NCI-H1092 treated with DMSO at 0.1 percent for 48 hours (cell line): ENCODE results near the gene RABL3.
"Not testable (repeated sequence)": the region's sequence is repeated elsewhere in the genome, so short reads cannot be mapped to it uniquely, and the experiment has no call there.

Experiments
- DNase-seq: peaks from one replicate; lab custom pipeline; 2025; lab: John Stamatoyannopoulos, UW

The RABL3 gene

DNA sequence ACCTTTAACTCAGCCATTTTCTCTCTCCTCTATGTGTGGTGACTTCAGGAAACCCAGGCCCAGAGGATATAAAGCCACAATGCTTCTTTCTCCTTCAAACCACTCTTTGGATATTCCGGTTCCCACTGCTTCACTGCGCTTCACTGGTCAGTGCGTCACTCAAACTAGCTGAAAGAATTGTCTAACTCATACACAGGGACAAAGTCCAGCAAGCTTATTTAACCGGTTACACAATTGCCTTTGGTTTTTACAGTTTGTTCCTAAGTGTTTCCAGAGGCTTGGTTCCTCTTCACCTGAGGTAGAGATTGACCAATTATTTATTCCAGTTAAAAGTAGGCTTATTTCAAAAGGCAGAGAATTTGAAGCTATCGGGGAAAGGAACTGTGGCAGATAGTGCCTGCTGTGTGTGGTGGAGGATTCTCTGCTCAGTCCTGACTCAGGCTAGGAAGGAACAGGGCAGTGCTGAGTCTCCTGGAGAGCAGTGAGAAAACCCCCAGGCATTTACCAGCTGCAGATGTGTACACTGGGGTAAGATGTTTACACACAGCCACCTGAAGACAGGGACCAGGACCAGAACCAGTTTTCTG is 60.1 kb downstream of the RABL3 start, which contains the start of gene HGD:
Gene HGD, minus strand, starts transcription at position 145 of the 587 bp plus-strand sequence. Its CDS starts 128 bp downstream, at position 17.
- no peak for DNase-seq

DNA sequence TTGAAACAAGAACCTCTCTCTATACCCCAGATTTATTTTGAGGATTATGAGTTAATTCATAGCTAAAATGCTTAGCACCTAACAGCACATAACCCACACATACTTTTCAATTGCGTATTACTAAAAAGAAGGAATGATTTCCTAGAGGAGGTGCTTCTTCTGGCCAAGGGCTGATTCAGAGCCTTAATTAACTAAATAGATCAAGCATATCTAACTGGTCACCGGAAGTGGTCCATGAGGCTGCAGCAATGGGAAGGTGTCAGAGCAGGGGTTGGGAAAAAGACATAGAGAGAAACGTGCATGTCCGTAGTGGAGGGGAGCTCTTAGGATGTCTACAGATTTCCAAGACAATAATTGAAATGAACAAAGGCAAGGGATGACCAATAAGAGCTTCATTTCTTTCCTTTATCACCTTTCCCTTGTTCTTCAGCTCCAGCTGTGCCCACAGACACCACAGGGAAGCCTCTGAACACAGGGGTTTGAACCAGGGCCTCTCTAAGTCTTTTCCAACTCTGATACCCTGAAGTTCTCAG is 60.7 kb downstream of the RABL3 start:
- no peak for DNase-seq

DNA sequence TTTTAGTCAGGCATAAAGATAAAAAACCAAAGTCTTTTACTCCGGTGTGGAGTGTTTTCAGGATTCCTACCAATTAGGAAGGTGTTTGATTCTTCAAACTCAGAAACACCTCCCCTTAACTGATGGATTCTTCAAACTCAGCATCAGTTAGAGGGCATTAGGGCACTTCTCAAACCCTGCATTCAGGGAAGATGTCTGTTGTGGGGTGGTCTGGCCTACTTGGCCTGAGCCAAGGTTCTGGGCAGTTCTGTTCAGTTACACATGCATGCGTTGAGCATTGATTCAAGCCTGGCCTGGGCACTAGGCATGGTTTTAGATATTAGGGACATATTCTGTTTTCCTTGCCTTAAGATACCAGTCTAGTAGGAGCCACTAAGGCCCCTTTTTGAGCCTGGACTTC is 61.3 kb downstream of the RABL3 start:
- no peak for DNase-seq

DNA sequence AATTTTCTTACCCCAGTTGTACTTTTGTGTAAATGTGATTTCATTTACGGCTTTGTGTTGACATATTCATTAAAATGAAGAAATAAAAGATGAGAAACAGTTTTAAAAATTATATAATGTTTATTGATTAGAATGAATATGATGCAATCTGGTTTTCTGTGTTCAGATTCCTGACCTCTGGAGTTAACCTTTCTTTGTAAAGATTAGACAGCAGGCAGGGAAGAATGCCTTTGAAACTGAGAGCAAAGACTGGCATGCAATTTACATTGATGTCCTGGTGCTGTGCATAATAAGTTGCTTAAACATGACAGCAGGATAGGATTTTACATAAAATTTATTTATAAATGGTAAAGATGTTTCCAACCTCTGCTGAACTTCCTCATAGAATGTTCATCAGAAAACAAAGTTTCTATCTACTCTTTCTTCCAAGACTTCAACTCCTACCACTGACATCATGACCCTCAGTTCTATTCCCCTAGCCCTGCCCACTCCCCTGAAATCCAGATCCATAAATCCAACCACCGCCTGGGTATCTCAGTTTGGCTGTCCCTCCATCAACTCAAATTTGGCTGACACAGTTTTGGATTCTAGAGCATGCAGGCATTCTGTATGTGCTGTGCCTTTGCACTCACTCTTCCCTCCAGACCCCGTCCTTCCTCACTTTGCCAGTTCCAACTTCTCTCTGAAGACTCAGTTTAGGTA is 62.0 kb downstream of the RABL3 start:
- DNase-seq = no peak

DNA sequence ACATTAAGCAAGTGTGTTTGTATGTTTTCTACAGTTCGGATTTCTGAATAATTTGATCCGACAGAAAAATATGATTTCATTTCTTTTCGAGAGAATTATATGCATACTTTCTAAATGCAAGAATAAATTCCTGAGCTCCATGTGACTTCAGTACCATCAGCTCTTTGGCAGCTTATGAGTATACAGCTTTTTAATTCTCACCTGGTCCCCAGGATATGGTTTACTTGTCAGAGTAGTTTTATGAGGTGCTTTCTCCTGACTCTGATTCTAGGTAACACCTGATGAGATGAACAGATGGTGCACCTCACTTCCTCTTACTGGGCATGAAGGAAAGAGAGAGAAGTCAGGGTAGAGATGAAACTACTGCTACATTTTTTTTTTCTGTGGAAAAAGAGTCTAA is 63.3 kb downstream of the RABL3 start:
- DNase-seq = no peak

DNA sequence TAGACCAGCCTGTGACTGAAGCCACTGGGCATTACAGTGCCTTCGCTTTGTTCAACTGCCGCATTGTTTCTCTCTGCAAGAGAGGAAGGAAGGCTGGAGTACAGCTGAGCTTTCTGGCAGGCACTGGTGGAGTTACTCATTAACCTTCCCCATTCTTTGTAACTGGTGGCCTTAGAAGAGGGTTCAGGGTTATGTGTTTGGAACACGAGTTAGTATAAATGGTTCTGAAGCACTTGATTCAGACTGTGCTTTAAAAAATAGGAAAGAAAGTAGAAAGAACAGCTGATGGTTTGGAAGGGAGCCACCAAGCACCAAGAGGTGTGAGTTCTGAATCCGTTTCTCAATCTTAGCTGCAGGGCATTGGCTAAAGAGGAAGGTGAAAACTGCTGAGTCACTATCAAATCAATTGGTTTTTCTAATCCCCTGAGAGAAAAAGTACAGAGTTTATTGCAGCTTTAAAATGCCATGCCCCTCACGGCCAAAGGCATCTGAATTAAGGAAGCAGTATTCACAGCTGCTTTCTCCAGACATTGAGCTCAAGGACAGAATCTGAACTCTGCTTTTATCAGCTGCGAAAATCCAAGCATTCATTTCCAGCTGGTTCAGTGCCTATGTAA is 63.9 kb downstream of the RABL3 start:
- DNase-seq = no peak

DNA sequence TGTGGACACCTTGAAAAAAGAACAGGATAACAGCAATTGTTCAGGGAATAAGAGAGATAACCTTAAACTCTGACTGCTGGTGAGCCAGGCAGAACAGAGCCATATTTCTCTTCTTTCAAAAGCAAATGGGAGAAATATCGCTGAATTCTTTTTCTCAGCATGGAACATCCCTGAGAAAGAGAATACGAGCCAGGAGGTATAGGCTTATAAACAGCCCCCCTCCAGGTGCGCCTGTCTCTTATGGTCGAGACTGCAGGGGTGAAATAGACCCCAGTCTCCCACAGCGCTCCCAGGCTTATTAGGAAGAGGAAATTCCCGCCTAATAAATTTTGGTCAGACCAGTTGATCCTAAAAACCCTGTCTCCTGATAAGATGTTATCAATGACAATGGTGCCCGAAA is 65.1 kb downstream of the RABL3 start:
- DNase-seq = not testable (repeated sequence)

DNA sequence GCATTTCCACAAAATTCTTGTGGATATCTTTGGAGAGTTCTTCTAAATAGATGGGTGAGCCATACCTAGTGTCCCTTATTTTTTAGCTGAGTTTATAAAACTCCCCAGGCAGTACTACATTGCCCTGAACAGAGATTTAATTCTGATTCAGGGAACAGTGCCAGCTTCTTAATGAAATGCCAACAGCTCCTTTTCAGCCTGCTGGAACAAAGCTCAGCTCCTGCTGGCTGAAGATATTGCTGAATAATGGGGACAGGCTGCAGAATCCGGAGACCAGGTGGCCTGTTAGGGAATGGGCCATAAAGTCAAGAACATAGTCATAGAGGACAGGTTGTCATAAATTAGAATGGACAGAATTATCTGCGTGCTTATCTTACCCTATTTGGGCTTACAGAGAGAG is 69.2 kb downstream of the RABL3 start:
- no peak for DNase-seq

DNA sequence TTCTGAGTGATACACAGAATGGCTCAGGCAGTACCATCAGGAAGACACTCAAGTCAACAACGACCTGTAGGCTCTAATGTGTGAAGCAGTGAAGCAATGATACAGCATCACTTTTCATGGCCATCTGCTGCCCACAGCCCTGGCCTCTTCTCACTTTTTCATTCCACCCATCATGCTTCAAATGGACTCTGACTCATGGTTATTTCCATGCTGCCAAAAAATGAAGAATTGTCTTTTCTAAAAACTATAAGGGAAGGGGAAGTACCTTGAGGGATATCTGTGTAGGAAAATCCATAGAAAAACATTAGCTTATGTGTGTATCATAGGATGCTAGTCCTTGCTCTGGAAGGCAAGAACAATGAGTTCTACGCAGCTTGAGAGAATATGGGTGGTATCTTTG is 71.7 kb downstream of the RABL3 start:
- no peak for DNase-seq

DNA sequence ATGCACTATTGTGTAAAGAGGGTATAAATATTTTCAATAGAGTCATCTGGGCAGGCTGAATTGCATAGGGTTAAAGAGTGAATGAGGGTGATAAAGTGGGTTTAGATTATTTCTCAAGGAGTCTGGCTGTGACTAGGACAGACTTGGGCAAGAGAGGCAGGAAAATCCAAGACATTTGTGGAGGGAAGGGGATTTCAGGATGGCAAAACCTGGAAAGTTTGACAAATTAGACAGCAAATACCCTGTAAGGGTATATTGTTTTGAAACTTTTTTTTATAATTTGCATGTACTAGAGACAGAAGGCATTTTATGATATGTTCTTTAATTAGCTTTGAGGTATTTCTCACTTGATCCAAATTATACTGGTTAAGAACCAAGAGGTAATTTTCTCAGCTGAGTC is 77.4 kb downstream of the RABL3 start:
- DNase-seq = no peak

DNA sequence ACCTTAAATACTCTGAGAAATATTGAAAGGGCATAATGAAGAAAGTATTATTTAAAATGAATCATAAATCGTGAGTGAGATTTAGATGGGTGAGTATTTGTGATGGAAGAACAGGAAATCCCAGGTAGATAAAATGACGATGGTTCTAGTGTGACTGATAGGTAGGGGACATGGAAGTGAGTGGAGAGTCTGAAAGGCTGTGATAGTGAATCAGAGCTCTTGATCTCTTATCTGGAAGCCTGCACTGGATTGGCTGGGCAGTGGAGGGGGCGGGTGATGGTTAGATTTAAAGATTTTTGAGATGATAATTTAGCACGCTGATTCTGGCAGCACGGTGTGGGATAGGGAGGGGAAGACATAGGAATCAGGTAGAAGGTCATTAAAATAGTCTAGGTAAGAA is 80.4 kb downstream of the RABL3 start:
- DNase-seq = no peak

DNA sequence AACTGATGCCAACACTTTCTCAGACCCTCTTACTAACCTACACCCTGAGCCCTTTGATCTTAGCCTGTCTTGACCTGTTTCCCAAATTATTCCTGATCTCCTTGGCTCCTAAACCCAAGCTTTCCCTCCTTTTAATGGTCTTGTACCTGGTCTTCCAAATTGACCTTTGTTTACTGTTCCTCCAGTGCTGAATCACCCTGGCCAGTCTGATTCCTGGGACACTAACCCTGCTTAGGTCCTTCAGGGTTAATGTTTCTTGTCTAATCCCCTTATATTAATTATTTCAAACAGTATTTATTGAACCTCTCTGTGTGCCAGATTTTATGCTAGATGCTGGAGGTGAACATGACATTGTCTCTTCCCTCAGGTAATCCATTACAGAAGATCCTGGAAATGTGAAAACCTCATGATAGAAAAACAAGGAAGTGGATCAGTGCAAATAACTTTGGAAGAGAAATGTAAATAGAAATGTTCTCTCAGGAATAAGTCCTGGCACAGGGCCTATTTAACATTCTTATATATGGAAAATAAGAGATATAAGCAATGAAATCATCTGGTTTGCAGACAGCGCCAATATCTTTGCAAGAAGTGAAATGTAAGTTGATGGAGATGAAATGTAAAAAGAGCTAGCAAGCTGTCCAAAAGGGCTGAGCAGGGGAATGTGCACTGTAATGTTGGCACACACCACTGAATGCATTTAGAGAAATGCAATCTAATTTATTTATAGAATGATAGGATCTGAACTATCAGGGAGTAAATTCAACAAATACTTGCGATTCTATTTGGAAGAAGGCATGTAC is 81.0 kb downstream of the RABL3 start:
- no peak for DNase-seq

DNA sequence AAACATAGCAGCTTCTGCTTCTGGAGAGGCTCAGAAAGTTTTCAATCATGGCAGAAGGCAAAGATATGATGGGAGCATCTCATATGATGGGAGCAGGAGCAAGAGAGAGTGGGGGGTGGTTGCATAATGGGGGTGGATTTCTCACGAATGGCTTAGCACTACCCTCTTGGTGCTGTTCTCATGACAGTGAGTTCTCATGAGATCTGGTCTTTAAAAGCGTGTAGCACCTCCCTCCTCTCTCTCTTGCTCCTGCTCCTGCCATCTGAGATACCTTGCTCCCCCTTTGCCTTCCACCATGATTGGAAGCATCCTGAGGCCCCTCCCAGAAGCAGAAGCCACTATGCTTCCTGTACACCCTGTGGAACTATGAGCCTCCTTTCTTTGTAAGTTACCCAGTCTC is 82.5 kb downstream of the RABL3 start:
- DNase-seq = no peak

DNA sequence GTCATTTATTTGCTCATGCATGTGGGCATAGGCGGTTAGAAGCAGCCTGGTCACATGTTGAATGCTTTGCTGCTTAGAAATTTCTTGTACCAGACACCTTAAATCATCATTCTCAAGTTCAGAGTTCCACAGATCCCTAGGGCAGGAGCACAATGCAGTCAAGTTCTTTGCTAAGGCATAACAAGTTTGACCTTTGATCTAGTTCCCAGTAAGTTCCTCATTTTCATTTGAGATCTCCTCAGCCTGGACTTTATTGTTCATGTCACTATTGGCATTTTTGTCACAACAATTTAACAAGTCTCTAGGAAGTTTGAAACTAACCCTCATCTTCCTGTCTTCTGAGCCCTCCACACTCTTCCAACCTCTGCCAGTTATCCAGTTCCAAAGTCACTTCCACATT is 83.0 kb downstream of the RABL3 start:
- no peak for DNase-seq

DNA sequence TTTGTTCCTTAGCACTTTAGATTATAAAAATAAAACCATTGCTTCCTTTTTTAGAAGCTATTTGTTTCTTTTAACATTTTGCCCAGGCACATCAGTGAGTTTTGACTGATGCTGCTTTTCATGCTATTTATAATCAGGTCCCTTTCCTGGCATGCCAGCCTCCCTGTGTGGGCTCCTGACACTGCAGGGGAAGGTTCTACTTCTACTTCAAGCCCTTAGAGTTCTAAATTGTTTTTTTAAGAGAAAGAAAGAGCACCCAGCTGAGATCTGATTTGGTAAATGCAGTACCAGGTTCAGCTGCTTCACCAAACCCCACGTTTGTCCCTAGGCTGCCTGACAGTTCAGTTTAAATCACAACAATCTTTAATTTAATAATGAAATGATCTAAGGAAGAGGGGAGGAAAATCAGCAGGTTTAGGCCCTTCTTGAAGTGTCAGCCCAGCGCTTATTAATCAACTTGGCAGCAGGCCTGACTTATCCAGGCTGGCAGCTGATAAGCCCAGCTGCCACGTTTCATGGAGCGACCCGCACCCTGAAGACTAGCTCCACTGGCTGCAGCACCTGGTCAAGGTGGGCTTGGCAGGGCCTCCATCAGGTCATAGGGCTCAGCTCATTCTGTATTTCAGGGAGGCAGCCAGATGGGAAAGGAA is 89.3 kb downstream of the RABL3 start:
- no peak for DNase-seq

DNA sequence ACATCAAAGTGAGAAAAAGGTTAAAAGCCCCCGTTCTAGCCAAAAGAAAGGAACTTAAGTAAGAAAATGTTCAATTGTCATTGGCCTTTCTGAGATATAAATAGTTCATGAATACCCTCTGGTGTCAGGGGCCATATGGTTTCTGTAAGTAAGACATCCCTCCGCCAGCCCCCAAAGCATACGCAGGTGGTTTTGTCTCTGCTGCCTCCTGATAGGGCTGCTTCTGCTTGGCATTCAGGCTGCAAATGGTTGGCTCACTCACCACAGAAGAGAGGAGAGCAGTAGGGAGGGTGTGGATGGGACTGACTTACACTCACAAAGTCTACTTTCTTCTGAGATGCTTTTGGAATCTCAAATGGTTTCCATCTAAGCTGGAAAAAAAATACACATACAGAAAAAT is 90.0 kb downstream of the RABL3 start:
- DNase-seq = no peak

DNA sequence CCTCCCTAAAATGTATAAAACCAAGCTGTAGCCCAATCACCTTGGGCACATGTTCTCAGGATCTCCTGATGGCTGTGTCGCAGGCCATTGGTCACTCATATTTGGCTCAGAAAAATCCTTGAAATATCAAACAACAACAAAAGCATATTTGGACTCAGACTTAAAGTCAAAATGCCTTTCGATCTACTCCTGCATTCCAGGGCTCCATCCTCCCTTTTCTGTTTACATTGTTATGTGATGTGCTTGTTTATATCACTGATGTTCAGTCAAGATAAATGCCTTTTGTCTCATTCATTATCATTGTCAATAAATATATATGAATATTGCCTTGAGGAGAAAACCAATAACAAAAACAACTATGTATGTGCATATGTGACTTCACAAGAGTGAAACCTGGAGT is 92.0 kb downstream of the RABL3 start:
- no peak for DNase-seq

DNA sequence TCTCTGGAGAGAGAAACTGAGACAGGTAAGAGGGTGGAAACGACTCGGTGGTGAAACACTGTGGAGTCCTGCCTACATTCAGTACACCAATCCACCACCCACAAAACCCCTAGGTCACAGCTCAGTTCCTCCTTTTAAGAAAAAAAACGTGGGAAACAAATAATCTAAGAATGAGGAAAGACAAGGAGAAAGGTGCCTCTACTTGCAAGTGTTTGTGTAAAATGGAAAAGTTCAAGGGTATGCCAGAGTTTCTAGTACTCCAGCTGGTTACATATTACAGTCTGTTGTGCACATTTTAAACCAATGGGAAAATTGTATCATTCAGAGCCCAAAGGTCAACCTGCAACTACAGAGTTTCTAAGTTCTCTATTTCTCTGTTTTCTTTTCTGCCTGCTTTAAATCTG is 92.5 kb downstream of the RABL3 start:
- DNase-seq = no peak

DNA sequence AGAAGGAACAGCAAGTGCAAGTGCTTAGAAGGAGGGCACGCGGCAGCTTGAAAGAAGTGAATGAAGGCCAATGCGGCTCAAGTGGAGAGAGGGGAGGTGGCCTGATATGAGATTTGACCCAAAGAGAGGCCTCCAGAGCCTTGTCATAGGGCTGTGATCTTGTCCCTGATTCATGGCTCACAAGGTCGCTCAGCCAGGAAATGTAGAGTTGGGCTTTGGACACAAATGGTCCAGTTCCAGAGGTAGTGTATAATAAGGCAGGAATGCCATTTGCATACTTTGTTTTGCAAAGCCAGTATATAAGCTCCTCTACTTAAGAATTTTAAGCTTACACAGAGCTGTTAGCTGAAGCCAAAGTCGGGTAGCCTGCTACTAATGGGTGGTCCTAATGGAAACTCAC is 94.0 kb downstream of the RABL3 start:
- no peak for DNase-seq

DNA sequence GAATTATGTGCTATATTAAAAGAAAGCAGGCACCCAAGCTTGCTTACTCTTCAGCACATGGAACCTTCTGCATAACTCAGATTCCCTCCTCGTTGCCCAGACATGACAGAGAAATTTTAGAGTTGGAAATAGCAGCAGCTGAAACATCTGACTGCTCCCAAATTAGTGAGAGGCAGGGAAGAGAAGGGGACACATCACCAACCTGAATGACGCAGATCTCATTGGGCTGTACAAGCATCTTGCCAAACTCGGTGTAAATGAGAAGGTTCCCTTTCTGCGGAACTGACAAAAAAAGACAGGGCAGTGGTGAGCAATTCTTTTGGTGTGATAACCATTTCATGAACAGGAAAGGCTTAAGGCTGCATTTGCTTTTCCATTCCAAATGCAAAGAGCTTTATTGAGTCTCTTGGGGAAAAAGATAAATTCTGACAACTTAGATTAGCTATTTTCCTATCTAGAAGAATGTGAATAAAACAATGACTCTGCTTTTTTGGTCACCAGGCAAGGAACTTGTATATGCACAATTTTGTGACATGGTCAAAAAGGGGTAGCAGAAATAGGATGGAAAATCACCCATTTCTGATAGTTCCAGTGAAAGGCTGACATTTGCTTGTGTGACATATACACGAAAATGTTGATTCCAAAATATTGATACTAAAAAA is 95.4 kb downstream of the RABL3 start:
- no peak for DNase-seq

DNA sequence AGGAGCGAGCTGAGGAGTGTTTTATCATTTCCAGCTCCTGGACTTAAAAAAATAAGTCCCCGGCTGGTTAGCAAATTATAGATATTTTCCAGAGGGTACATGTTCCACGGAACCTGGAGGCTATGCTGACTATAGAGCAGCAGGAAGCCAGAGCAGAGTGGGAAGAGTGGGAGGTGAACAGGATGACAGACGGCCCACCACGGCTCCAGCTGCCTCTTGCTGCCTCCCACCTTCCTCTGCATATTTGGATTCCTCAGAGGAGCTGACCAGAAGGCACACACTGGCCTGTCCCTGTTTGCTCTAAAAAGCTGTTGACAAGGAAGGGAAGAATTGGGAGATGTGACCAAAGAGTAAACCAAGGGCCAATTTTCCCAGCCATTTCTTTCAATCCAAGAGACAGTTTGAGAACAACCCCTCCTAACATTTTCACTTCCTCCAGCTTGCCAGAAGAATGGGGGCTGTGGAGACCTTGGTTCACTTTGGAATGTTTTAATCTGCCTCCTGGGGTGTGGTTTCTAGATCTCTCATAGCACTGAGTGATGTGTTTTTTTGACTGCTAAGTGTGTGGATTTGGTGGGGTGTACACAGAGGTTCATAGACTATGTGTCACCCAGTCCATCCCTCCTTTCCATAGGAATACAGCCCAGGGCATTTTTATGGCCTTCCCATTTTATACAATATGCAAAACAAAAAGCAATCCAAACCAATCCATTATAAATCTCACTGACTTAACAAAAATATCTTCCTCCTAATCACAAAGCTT is 97.1 kb downstream of the RABL3 start:
- no peak for DNase-seq
